ENCODE measurements around the gene MRM3.

MRM3 gene

GRCh38 chr17:744937-745336 is 37.2 kb upstream of the MRM3 start:
- Histone ChIP-seq H4K8ac (ENCODE audit: low read depth, low read length) (no peak overlapping the region), H2BK5ac (ENCODE audit: low read length) (peak overlapping the region; percentile 45), H3K27ac (replicated peaks; ENCODE audit: low read length) (no peak overlapping the region), H3K9me3 (replicated peaks in 1 of 2; ENCODE audit: control insufficient read depth in 2 of 2, insufficient read depth in 1 of 2, low read depth in 1 of 2, low read length in 2 of 2) (peaks cover 16 to 26% of the 10 kb centered on the region in 2 donors), H3K27me3 (ENCODE audit: control insufficient read depth in 3 of 3, insufficient read depth in 3 of 3, low read depth in 1 of 3, low read length in 3 of 3) (no peaks in the 10 kb centered on the region), H3K14ac (ENCODE audit: low read length) (no peak overlapping the region), H2AK5ac (ENCODE audit: low read depth, low read length) (no peak overlapping the region), H4K91ac (ENCODE audit: low read depth, low read length, poor library complexity) (no peak overlapping the region), H2BK12ac (ENCODE audit: low read length) (no peak overlapping the region), H2AFZ (ENCODE audit: low read length) (no peak overlapping the region), H3K36me3 (replicated peaks in 1 of 2; ENCODE audit: control insufficient read depth in 2 of 2, insufficient read depth in 2 of 2, low read length in 2 of 2) (peaks cover 80 to 94% of the 10 kb centered on the region in 2 donors), H3K18ac (ENCODE audit: low read length) (no peak overlapping the region), H3K79me1 (ENCODE audit: low read depth, low read length) (peaks cover 20% of the 10 kb centered on the region), H3K23ac (ENCODE audit: low read depth, low read length, poor library complexity) (peak overlapping the region; percentile 17), H3K4ac (ENCODE audit: low read length) (no peak overlapping the region), H2BK15ac (ENCODE audit: low read length) (no peak overlapping the region), H3K9ac (ENCODE audit: low read depth, low read length, poor library complexity) (no peak overlapping the region), H3K4me3 (ENCODE audit: low read length in 2 of 2) (no peak overlapping the region), H3K4me2 (ENCODE audit: insufficient read depth, low read length, poor library complexity, severe bottlenecking) (no peak overlapping the region), H2BK120ac (ENCODE audit: low read depth, low read length) (no peak overlapping the region), H3K4me1 (ENCODE audit: control insufficient read depth in 2 of 2, insufficient read depth in 1 of 2, low read depth in 1 of 2, low read length in 2 of 2) (peaks cover 1 to 2% of the 10 kb centered on the region in 2 donors)
- no CpG with 5 or more reads among the region's 9 CpGs for WGBS, 2 donors (ENCODE audit: extremely low coverage in 2 of 2, insufficient read length in 2 of 2, insufficient replicate concordance in 1 of 2)
- DNase-seq (ENCODE audit: low spot score): no peak

GRCh38 chr17:745406-745805 is 36.7 kb upstream of the MRM3 start:
- Histone ChIP-seq H3K36me3 (replicated peaks in 1 of 2; ENCODE audit: control insufficient read depth in 2 of 2, insufficient read depth in 2 of 2, low read length in 2 of 2) (peaks cover 76 to 92% of the 10 kb centered on the region in 2 donors), H2BK12ac (ENCODE audit: low read length) (no peak overlapping the region), H4K8ac (ENCODE audit: low read depth, low read length) (no peak overlapping the region)

GRCh38 chr17:746181-746580 is 36.0 kb upstream of the MRM3 start:
- no peak for DNase-seq (ENCODE audit: low spot score)
- Histone ChIP-seq H2AFZ (ENCODE audit: low read length) (no peak overlapping the region), H3K4me3 (ENCODE audit: low read length in 2 of 2) (no peak overlapping the region), H3K9me3 (replicated peaks in 1 of 2; ENCODE audit: control insufficient read depth in 2 of 2, insufficient read depth in 1 of 2, low read depth in 1 of 2, low read length in 2 of 2) (peaks cover 19 to 26% of the 10 kb centered on the region in 2 donors), H2BK120ac (ENCODE audit: low read depth, low read length) (no peak overlapping the region), H3K23ac (ENCODE audit: low read depth, low read length, poor library complexity) (no peak overlapping the region), H4K8ac (ENCODE audit: low read depth, low read length) (no peak overlapping the region), H3K18ac (ENCODE audit: low read length) (no peak overlapping the region), H3K27me3 (ENCODE audit: control insufficient read depth in 3 of 3, insufficient read depth in 3 of 3, low read depth in 1 of 3, low read length in 3 of 3) (no peaks in the 10 kb centered on the region), H3K4me1 (ENCODE audit: control insufficient read depth in 2 of 2, insufficient read depth in 1 of 2, low read depth in 1 of 2, low read length in 2 of 2) (peaks cover 0 to 6% of the 10 kb centered on the region in 2 donors), H4K91ac (ENCODE audit: low read depth, low read length, poor library complexity) (no peak overlapping the region), H3K36me3 (replicated peaks in 1 of 2; ENCODE audit: control insufficient read depth in 2 of 2, insufficient read depth in 2 of 2, low read length in 2 of 2) (peaks cover 68 to 85% of the 10 kb centered on the region in 2 donors), H3K27ac (replicated peaks; ENCODE audit: low read length) (no peak overlapping the region), H2AK5ac (ENCODE audit: low read depth, low read length) (no peak overlapping the region), H2BK5ac (ENCODE audit: low read length) (no peak overlapping the region), H2BK12ac (ENCODE audit: low read length) (no peak overlapping the region), H3K4me2 (ENCODE audit: insufficient read depth, low read length, poor library complexity, severe bottlenecking) (no peak overlapping the region), H3K4ac (ENCODE audit: low read length) (no peak overlapping the region), H3K14ac (ENCODE audit: low read length) (no peak overlapping the region), H3K9ac (ENCODE audit: low read depth, low read length, poor library complexity) (no peak overlapping the region), H3K79me1 (ENCODE audit: low read depth, low read length) (peaks cover 20% of the 10 kb centered on the region), H2BK15ac (ENCODE audit: low read length) (no peak overlapping the region)
- no CpG with 5 or more reads among the region's 9 CpGs for WGBS, 2 donors (ENCODE audit: extremely low coverage in 2 of 2, insufficient read length in 2 of 2, insufficient replicate concordance in 1 of 2)

More at GRCh38 chr17:745406-745805, 36.7 kb upstream of the MRM3 start:
- Histone ChIP-seq H3K79me1 (ENCODE audit: low read depth, low read length) (peaks cover 20% of the 10 kb centered on the region), H3K27me3 (ENCODE audit: control insufficient read depth in 3 of 3, insufficient read depth in 3 of 3, low read depth in 1 of 3, low read length in 3 of 3) (no peaks in the 10 kb centered on the region), H2BK5ac (ENCODE audit: low read length) (peak overlapping the region; percentile 45), H3K27ac (replicated peaks; ENCODE audit: low read length) (no peak overlapping the region), H2AFZ (ENCODE audit: low read length) (no peak overlapping the region), H3K4me2 (ENCODE audit: insufficient read depth, low read length, poor library complexity, severe bottlenecking) (no peak overlapping the region), H3K18ac (ENCODE audit: low read length) (no peak overlapping the region), H2AK5ac (ENCODE audit: low read depth, low read length) (no peak overlapping the region), H3K9me3 (replicated peaks in 1 of 2; ENCODE audit: control insufficient read depth in 2 of 2, insufficient read depth in 1 of 2, low read depth in 1 of 2, low read length in 2 of 2) (peaks cover 19 to 26% of the 10 kb centered on the region in 2 donors), H4K91ac (ENCODE audit: low read depth, low read length, poor library complexity) (no peak overlapping the region), H2BK15ac (ENCODE audit: low read length) (no peak overlapping the region), H3K4me1 (ENCODE audit: control insufficient read depth in 2 of 2, insufficient read depth in 1 of 2, low read depth in 1 of 2, low read length in 2 of 2) (peaks cover 0 to 2% of the 10 kb centered on the region in 2 donors), H2BK120ac (ENCODE audit: low read depth, low read length) (no peak overlapping the region), H3K4ac (ENCODE audit: low read length) (no peak overlapping the region), H3K9ac (ENCODE audit: low read depth, low read length, poor library complexity) (no peak overlapping the region), H3K4me3 (ENCODE audit: low read length in 2 of 2) (no peak overlapping the region), H3K14ac (ENCODE audit: low read length) (no peak overlapping the region), H3K23ac (ENCODE audit: low read depth, low read length, poor library complexity) (no peak overlapping the region)
- WGBS, 2 donors (ENCODE audit: extremely low coverage in 2 of 2, insufficient read length in 2 of 2, insufficient replicate concordance in 1 of 2): no CpG with 5 or more reads among the region's 11 CpGs
- no peak for DNase-seq (ENCODE audit: low spot score)

- peaks cover 61 to 76% of the 10 kb centered on the region in 2 donors for H3K36me3 ChIP-seq (replicated peaks in 1 of 2; ENCODE audit: control insufficient read depth in 2 of 2, insufficient read depth in 2 of 2, low read length in 2 of 2)
- H3K79me1 ChIP-seq (ENCODE audit: low read depth, low read length): peaks cover 24% of the 10 kb centered on the region
- H3K4me2 ChIP-seq (ENCODE audit: insufficient read depth, low read length, poor library complexity, severe bottlenecking): no peak overlapping the region
- H3K4me3 ChIP-seq (ENCODE audit: low read length in 2 of 2): no peak overlapping the region
- H3K18ac ChIP-seq (ENCODE audit: low read length): no peak overlapping the region
- no peak overlapping the region for H2AFZ ChIP-seq (ENCODE audit: low read length)
- no peak overlapping the region for H4K91ac ChIP-seq (ENCODE audit: low read depth, low read length, poor library complexity)
- H2BK5ac ChIP-seq (ENCODE audit: low read length): no peak overlapping the region
- H3K9ac ChIP-seq (ENCODE audit: low read depth, low read length, poor library complexity): no peak overlapping the region
- H4K8ac ChIP-seq (ENCODE audit: low read depth, low read length): no peak overlapping the region
- WGBS, 2 donors (ENCODE audit: extremely low coverage in 2 of 2, insufficient read length in 2 of 2, insufficient replicate concordance in 1 of 2): no CpG with 5 or more reads among the region's 38 CpGs
- H2AK5ac ChIP-seq (ENCODE audit: low read depth, low read length): no peak overlapping the region
- no peak for DNase-seq (ENCODE audit: low spot score)
- H2BK12ac ChIP-seq (ENCODE audit: low read length): no peak overlapping the region
- H3K14ac ChIP-seq (ENCODE audit: low read length): no peak overlapping the region
- peaks cover 19 to 26% of the 10 kb centered on the region in 2 donors for H3K9me3 ChIP-seq (replicated peaks in 1 of 2; ENCODE audit: control insufficient read depth in 2 of 2, insufficient read depth in 1 of 2, low read depth in 1 of 2, low read length in 2 of 2)
- H3K27me3 ChIP-seq (ENCODE audit: control insufficient read depth in 3 of 3, insufficient read depth in 3 of 3, low read depth in 1 of 3, low read length in 3 of 3): no peaks in the 10 kb centered on the region
- H3K4ac ChIP-seq (ENCODE audit: low read length): no peak overlapping the region
- H2BK120ac ChIP-seq (ENCODE audit: low read depth, low read length): no peak overlapping the region
- H2BK15ac ChIP-seq (ENCODE audit: low read length): no peak overlapping the region
- H3K23ac ChIP-seq (ENCODE audit: low read depth, low read length, poor library complexity): peak overlapping the region; percentile 26
- peaks cover 0 to 5% of the 10 kb centered on the region in 2 donors for H3K4me1 ChIP-seq (ENCODE audit: control insufficient read depth in 2 of 2, insufficient read depth in 1 of 2, low read depth in 1 of 2, low read length in 2 of 2)
- no peak overlapping the region for H3K27ac ChIP-seq (replicated peaks; ENCODE audit: low read length)
Measured at GRCh38 chr17:746783-747629, 35.1 kb upstream of the MRM3 start.
